ENCODE measurements around the gene AADACL2.

GRCh38 chr3:151792411-151792810 lies 58.7 kb downstream of the AADACL2 start:
- TF ChIP-seq POLR2A (IDR thresholded peaks at IDR 0.05; ENCODE audit: low read length), result no peak
- no peak for TF ChIP-seq GATA1 (IDR thresholded peaks at IDR 0.05; ENCODE audit: low read depth, low read length)

Measured in erythroblast (primary cell).